ENCODE data around the gene TRPM1.

TRPM1 gene

DNA sequence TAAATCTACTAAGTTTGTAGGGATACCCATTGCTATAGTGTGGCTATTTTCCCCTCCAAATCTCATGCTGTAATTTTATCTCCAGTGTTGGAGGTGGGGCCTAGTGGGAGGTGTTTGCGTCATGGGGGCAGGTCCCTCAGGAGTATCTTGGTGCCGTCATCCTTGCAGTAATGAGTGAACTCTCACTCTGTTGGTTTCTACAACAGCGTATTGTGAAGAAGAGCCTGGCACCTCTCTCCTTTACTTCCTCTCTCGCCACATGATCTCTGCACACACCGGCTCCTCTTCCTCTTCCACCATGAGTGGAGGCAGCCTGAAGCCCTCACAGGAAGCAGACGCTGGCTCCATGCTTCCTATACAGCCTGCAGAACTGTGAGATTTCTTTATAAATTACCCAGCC, 34.0 kb upstream of the TRPM1 start:
- Histone ChIP-seq H3K4me1 (no peaks in the 10 kb centered on the region), H3K9me3 (no peaks in the 10 kb centered on the region), H3K27me3 (no peaks in the 10 kb centered on the region), H3K36me3 (no peaks in the 10 kb centered on the region), H3K4me3 (ENCODE audit: low read depth, low read length) (no peak overlapping the region)
- TF ChIP-seq, protein P1, sequence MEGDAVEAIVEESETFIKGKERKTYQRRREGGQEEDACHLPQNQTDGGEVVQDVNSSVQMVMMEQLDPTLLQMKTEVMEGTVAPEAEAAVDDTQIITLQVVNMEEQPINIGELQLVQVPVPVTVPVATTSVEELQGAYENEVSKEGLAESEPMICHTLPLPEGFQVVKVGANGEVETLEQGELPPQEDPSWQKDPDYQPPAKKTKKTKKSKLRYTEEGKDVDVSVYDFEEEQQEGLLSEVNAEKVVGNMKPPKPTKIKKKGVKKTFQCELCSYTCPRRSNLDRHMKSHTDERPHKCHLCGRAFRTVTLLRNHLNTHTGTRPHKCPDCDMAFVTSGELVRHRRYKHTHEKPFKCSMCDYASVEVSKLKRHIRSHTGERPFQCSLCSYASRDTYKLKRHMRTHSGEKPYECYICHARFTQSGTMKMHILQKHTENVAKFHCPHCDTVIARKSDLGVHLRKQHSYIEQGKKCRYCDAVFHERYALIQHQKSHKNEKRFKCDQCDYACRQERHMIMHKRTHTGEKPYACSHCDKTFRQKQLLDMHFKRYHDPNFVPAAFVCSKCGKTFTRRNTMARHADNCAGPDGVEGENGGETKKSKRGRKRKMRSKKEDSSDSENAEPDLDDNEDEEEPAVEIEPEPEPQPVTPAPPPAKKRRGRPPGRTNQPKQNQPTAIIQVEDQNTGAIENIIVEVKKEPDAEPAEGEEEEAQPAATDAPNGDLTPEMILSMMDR (IDR thresholded peaks at IDR 0.05; ENCODE audit: low read depth, low read length) = no peak
- DNase-seq = no peak

DNA sequence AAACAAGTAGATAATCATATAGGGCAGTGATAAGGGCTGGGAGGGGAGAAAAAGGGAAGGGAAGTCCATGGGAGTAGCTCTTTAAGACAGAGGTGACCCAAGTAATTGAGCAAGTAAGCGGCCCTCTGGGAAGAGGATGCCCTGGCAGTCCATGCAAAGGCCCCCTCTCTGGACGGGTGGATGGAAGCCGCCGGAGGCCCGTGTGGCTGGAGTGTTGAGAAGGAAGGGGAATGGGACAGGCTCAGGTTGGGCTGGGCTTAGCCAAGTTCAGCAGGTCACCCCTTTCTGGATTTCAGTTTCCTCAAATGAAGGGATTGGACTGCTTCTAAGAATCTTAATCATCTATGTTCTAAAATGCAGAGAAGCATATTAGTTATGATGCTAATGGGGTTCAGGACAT, 32.4 kb upstream of the TRPM1 start:
- DNase-seq = no peak
- Histone ChIP-seq H3K4me1 (no peaks in the 10 kb centered on the region), H3K4me3 (ENCODE audit: low read depth, low read length) (no peak overlapping the region), H3K36me3 (no peaks in the 10 kb centered on the region), H3K9me3 (no peaks in the 10 kb centered on the region), H3K27me3 (no peaks in the 10 kb centered on the region)
- TF ChIP-seq, protein P1 (IDR thresholded peaks at IDR 0.05; ENCODE audit: low read depth, low read length) = no peak

DNA sequence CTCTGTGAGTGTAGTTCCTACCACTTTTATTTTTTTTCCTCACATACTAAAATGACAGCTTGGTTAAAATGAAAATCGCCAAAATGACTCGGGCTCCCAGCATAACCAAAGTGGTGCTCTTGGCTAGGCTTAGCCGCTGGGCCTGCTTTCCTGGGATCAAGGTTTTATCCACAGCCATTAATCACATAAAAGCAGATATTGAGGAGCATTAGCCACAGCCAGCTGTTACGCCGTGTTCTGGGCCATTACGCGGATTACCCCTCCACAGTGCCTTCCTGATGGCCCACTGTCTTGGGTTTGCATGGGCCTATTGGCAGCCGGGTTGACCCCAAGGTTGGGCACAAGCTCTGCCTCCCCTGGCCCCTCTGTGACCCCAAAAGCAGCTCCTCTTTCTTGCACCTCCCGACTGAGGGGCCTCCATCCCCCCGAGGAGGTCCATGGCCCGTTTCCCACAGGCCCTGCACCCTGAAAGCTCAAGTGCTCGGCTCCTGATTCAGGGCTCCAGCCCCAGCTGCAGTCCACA, 30.4 kb upstream of the TRPM1 start:
- peaks cover 8% of the 10 kb centered on the region for H3K27me3 ChIP-seq
- H3K4me1 ChIP-seq = no peaks in the 10 kb centered on the region
- DNase-seq = no peak
- TF ChIP-seq, protein P1 (IDR thresholded peaks at IDR 0.05; ENCODE audit: low read depth, low read length) = no peak
- H3K4me3 ChIP-seq (ENCODE audit: low read depth, low read length) = no peak overlapping the region
- H3K36me3 ChIP-seq = no peaks in the 10 kb centered on the region
- no peaks in the 10 kb centered on the region for H3K9me3 ChIP-seq

DNA sequence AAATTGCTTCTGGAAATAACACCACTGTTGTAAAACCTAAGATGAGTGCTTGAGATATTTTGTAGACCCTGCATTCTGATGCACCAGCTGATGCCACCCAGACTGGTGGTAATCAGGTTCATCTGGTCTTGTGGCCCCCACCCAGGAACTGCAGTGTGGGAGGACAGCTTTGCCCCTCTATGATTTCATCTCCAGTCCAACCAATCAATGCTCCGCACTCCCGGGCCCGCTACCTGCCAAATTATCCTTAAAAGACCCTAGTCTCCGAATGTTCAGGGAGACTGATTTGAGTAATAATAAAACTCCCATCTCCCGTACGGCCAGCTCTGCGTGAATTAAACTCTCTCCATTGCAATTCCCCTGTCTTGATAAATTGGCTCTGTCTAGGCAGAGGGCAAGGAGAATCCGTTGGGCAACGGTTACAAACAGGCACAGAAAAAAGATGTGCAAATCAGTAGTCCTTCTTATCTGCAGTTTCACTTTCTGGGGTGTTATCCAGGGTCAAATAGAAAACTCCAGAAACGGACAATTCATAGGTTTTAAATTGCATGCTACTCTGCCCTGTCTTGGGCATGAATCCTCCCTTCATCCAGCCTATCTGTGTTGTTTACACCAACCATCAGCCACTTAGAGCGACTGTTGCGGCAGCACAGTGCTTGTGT, 29.2 kb upstream of the TRPM1 start:
- no peak for DNase-seq
- Histone ChIP-seq H3K4me1 (no peaks in the 10 kb centered on the region), H3K36me3 (no peaks in the 10 kb centered on the region), H3K4me3 (ENCODE audit: low read depth, low read length) (no peak overlapping the region; the same call in 1 of the 2 replicates), H3K9me3 (no peaks in the 10 kb centered on the region), H3K27me3 (peaks cover 8% of the 10 kb centered on the region)
- TF ChIP-seq, protein P1 (IDR thresholded peaks at IDR 0.05; ENCODE audit: low read depth, low read length) = no peak

DNA sequence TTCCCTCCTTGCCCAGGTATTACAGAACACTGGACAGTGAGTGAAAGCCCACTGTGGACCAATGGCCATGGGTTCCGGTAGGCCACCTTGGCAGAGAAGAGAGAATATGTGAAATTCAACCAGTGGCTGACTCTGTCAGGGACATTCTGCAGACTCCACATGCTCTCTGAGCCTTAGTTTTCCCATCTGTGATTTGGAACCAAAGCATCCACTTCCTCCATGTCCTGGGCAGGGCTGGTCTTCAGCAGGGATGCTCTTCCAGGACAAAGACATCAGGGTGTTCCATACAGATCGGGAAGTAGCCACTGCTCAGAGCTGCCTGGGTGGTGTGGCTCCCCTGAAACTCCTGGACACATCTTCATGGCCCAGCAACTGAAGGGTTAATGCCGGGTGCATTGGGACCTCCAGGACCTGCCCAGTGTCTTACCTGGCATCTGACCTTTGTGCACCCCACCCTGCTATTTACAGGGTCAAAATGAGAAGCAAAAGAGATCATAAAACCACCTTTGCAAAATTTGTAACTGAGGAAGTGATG, 28.3 kb upstream of the TRPM1 start:
- TF ChIP-seq, protein P1 (IDR thresholded peaks at IDR 0.05; ENCODE audit: low read depth, low read length) = no peak
- Histone ChIP-seq H3K27me3 (peaks cover 8% of the 10 kb centered on the region), H3K9me3 (no peaks in the 10 kb centered on the region), H3K4me3 (ENCODE audit: low read depth, low read length) (no peak overlapping the region), H3K4me1 (no peaks in the 10 kb centered on the region), H3K36me3 (no peaks in the 10 kb centered on the region)
- no peak for DNase-seq
